BLaER1 (cell line): Measurements from ENCODE around the gene SRF.
"Not testable (repeated sequence)": the region's sequence is repeated elsewhere in the genome, so short reads cannot be mapped to it uniquely, and the experiment has no call there.

Experiments used
- H3K27ac ChIP-seq: shearing (Covaris generic); formaldehyde crosslinking; 2 replicates; pipeline ENCODE4 v1.8.1; 2022
- H3K27me3 ChIP-seq: shearing (Covaris generic); formaldehyde crosslinking; 2 replicates; pipeline ENCODE4 v1.8.1; 2022
- H3K36me3 ChIP-seq: shearing (Covaris generic); formaldehyde crosslinking; 2 replicates; pipeline ENCODE4 v1.8.1; 2022
- H3K4me1 ChIP-seq: shearing (Covaris generic); formaldehyde crosslinking; 2 replicates; pipeline ENCODE4 v1.8.1; 2022
- H3K4me2 ChIP-seq: shearing (Covaris generic); formaldehyde crosslinking; 2 replicates; pipeline ENCODE4 v1.8.1; 2022
- H3K4me3 ChIP-seq: shearing (Covaris generic); formaldehyde crosslinking; 2 replicates; pipeline ENCODE4 v1.8.1; 2022
- H3K9ac ChIP-seq: shearing (Covaris generic); formaldehyde crosslinking; 2 replicates; pipeline ENCODE4 v1.8.1; 2022
- H3K9me3 ChIP-seq: shearing (Covaris generic); formaldehyde crosslinking; 2 replicates; pipeline ENCODE4 v1.8.1; 2022
- H4K20me1 ChIP-seq: shearing (Covaris generic); formaldehyde crosslinking; 2 replicates; pipeline ENCODE4 v1.8.1; 2022
- Cebpa-rat ChIP-seq: shearing (Covaris generic); IDR thresholded peaks from 2 replicates; pipeline ENCODE4 v1.8.1; 2022

Gene SRF

DNA sequence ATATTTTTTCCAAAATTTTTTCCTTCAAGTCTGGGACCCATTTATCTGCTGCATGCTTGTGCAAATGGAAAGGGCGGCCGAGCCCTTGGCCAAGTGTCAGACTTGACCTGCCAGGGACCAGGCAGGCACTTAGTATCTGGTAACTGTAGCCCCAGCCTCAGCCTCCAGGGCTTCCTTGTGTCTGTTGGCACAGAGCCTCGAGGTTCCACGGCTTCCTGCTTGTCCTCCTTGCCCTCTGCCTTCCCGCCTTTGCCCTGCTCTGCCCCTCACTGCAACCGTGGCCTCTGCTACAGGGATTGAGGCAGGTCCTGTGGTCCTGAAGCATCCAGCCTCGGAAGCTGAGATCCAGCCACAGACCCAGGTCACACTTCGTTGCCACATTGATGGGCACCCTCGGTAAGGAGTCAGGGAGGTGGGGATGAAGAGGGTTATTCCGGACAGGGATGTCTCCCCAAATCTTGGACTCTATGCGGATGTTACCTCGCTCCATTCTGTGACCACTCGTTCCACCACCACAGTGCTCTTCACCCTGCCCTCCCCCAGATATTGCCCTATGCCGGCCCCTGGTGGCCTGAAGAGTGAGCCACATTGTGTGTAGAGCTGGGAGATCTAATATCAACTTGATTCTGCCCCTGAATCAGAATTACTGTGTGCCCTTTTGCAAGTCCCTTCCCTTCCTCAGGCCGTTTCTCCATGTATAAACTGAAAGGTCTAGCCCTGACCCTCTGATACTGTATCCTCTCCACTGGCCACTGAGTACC, 41.5 kb upstream of the SRF start:
- Histone ChIP-seq H3K4me2 (no peak overlapping the region), H3K27ac (0 out of 2 replicates have a peak overlapping the region, but pooled peaks have one; percentile 1), H3K4me1 (peaks cover 13% of the 10 kb centered on the region), H3K9me3 (no peaks in the 10 kb centered on the region), H3K27me3 (no peaks in the 10 kb centered on the region), H4K20me1 (peaks cover 57% of the 10 kb centered on the region), H3K36me3 (peaks cover 61% of the 10 kb centered on the region), H3K9ac (no peak overlapping the region; the same call in 1 of the 2 replicates), H3K4me3 (no peak overlapping the region)
- TF ChIP-seq Cebpa-rat = no peak

DNA sequence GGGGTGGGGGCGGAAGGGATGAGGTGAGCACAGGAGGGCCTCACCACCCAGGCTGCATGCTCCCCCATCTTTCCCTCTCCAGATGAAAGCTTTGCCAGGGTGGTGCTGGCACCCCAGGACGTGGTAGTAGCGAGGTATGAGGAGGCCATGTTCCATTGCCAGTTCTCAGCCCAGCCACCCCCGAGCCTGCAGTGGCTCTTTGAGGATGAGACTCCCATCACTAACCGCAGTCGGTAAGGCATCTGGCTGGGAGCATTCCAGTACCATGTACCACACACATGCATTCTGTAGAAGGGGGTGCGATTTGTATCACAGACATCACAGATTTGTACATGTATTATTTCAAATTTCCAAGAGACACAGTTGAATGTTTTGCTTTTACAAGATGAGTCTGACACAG, 40.6 kb upstream of the SRF start:
- Histone ChIP-seq H3K27me3 (no peaks in the 10 kb centered on the region), H3K27ac (no peak overlapping the region)

DNA sequence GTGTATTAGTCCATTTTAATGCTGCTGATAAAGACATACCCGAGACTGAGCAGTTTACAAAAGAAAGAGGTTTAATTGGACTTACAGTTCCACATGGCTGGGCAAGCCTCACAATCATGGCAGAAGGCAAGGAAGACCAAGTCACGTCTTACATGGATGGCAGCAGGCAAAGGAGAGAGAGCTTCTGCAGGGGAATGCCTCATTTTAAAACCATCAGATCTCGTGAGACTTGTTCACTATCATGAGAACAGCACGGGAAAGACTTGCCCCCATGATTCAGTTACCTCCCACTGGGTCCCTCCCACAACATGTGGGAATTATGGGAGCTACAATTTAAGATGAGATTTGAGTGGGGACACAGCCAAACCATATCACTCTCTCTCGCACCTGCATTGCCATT, 39.7 kb upstream of the SRF start:
- H3K27me3 ChIP-seq, H3K9ac ChIP-seq, H3K4me3 ChIP-seq, H3K27ac ChIP-seq, H3K9me3 ChIP-seq, H3K4me2 ChIP-seq, H3K4me1 ChIP-seq: not testable (repeated sequence)
- Histone ChIP-seq H3K36me3 (peaks cover 74% of the 10 kb centered on the region), H4K20me1 (peaks cover 40% of the 10 kb centered on the region)

More for the DNA sequence above, 40.6 kb upstream of the SRF start:
- H3K4me3 ChIP-seq = no peak overlapping the region
- TF ChIP-seq Cebpa-rat = no peak
- H3K9ac ChIP-seq = no peak overlapping the region
- no peaks in the 10 kb centered on the region for H3K9me3 ChIP-seq
- peaks cover 5% of the 10 kb centered on the region; the same call in 1 of the 2 replicates for H3K4me1 ChIP-seq
- peaks cover 49% of the 10 kb centered on the region for H4K20me1 ChIP-seq
- H3K36me3 ChIP-seq = peaks cover 69% of the 10 kb centered on the region
- no peak overlapping the region for H3K4me2 ChIP-seq

DNA sequence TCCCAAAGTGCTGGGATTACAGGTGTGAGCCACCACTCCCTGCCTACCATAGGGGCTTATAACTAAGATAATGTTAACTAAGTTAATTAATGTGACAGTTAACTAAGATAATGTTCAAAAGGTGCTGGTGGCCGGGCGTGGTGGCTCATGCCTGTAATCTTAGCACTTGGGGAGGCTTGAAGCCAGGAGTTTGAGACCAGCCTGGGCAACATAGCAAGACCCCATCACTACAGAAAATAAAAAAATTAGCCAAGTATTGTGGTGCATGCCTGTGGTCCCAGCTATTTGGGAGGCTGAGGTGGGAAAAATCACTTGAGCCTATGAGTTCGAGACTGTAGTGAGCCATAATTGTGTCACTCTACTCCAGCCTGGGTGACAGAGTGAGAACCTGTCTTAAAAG, 32.8 kb upstream of the SRF start:
- H3K4me3 ChIP-seq = no peak overlapping the region
- no peak overlapping the region for H3K4me2 ChIP-seq
- no peak overlapping the region for H3K27ac ChIP-seq
- H3K36me3 ChIP-seq = peaks cover 68% of the 10 kb centered on the region
- peaks cover 17% of the 10 kb centered on the region for H3K4me1 ChIP-seq
- no peak for TF ChIP-seq Cebpa-rat
- H3K9ac ChIP-seq = no peak overlapping the region
- no peaks in the 10 kb centered on the region for H3K9me3 ChIP-seq
- no peaks in the 10 kb centered on the region for H4K20me1 ChIP-seq
- no peaks in the 10 kb centered on the region for H3K27me3 ChIP-seq

DNA sequence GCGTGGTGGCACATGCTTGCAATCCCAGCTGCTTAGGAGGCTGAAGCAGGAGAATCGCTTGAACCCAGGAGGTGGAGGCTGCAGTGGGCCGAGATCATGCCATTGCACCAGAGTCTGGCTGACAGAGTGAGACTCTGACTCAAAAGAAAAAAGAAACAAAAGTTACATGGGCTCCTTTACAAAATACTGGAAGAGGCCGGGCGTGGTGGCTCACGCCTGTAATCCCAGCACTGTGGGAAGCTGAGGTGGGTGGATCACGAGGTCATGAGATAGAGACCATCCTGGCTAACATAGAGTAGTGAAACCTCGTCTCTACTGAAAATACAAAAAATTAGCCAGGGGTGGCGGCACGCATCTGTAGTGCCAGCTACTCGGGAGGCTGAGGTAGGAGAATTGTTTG, 31.1 kb upstream of the SRF start:
- Histone ChIP-seq H3K4me1 (peaks cover 24% of the 10 kb centered on the region), H3K36me3 (peaks cover 65% of the 10 kb centered on the region)
- not testable (repeated sequence) for H4K20me1 ChIP-seq, H3K4me3 ChIP-seq, H3K27me3 ChIP-seq, H3K4me2 ChIP-seq, H3K9me3 ChIP-seq, H3K27ac ChIP-seq, H3K9ac ChIP-seq

DNA sequence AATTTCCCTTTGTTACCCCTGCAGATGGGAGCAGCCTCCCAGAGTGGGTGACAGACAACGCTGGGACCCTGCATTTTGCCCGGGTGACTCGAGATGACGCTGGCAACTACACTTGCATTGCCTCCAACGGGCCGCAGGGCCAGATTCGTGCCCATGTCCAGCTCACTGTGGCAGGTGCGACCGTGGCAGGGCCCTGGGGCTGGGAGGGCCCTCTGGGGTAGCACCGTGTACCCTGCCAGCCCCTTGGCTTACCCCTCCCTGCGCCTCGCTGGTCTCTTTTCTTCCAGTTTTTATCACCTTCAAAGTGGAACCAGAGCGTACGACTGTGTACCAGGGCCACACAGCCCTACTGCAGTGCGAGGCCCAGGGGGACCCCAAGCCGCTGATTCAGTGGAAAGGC, 29.4 kb upstream of the SRF start:
- H3K27ac ChIP-seq = peak overlapping the region; percentile 55
- no peaks in the 10 kb centered on the region for H3K9me3 ChIP-seq
- H4K20me1 ChIP-seq = no peaks in the 10 kb centered on the region
- no peak for TF ChIP-seq Cebpa-rat
- H3K4me1 ChIP-seq = peaks cover 24% of the 10 kb centered on the region
- peaks cover 70% of the 10 kb centered on the region for H3K36me3 ChIP-seq
- H3K9ac ChIP-seq = peak overlapping the region; percentile 7; the same call in 1 of the 2 replicates
- no peaks in the 10 kb centered on the region for H3K27me3 ChIP-seq
- H3K4me3 ChIP-seq = no peak overlapping the region
- peak overlapping the region; percentile 53 for H3K4me2 ChIP-seq

DNA sequence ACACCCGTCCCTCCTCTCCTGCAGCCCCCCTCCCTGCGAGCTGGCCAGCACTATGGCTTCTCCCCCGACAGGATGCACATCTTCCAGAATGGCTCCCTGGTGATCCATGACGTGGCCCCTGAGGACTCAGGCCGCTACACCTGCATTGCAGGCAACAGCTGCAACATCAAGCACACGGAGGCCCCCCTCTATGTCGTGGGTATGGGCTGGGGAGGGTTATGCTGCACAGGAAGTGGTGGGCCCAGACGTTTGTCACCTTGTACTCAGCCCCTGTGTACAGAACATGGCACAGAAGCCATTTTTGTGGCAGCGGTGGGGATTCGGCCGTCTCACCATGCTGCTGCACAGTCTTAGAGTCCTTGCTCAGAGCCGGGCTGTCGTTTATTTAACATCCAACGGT, 29.0 kb upstream of the SRF start:
- peak overlapping the region; percentile 53 for H3K4me2 ChIP-seq
- H3K9ac ChIP-seq = peak overlapping the region; percentile 7; the same call in 1 of the 2 replicates
- no peaks in the 10 kb centered on the region for H4K20me1 ChIP-seq
- no peak overlapping the region for H3K4me3 ChIP-seq
- H3K4me1 ChIP-seq = peaks cover 27% of the 10 kb centered on the region
- H3K27ac ChIP-seq = peak overlapping the region; percentile 55
- H3K27me3 ChIP-seq = no peaks in the 10 kb centered on the region
- peaks cover 73% of the 10 kb centered on the region for H3K36me3 ChIP-seq
- no peak for TF ChIP-seq Cebpa-rat
- H3K9me3 ChIP-seq = no peaks in the 10 kb centered on the region

DNA sequence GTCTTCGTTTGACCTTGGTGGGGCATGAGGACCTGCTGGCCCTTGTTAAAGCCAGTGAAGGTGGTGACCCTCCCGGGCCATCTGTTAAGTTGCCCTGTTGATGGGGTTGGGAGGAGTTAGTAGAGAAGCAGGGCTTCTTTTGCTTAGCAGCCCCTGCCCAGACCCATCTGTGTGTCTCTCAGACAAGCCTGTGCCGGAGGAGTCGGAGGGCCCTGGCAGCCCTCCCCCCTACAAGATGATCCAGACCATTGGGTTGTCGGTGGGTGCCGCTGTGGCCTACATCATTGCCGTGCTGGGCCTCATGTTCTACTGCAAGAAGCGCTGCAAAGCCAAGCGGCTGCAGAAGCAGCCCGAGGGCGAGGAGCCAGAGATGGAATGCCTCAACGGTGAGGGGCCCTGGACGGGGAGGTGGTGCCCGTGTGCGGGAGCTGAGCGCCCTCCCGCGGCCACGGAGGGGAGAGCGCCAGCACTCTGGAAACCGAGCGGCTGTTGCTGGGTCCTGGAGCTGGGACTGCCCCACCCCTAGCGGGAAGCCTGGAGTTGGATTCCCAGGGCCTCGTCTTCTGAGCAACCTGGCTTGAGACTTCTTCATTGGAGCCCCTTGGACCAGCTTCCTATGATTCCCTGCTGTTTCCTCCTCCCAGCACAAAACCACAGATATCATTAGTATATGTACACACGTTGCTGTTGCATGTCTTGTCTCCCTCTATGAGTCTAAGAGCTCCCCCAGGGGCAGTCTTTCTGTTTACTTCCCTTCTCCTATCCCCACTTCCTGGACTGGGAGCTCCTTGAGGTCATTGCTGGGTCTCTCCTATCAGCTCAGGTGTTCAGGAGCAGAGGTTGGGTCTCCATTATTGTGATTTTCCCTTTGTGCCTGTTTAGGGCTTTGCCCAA, 27.6 kb upstream of the SRF start:
- Histone ChIP-seq H3K9me3 (no peaks in the 10 kb centered on the region), H3K36me3 (peaks cover 78% of the 10 kb centered on the region), H4K20me1 (no peaks in the 10 kb centered on the region), H3K4me3 (no peak overlapping the region), H3K4me2 (peak overlapping the region; percentile 36), H3K9ac (0 out of 2 replicates have a peak overlapping the region, but pooled peaks have one; percentile 7), H3K27ac (peak overlapping the region; percentile 14; the same call in 1 of the 2 replicates), H3K4me1 (peaks cover 29% of the 10 kb centered on the region), H3K27me3 (no peaks in the 10 kb centered on the region)
- TF ChIP-seq Cebpa-rat = no peak

DNA sequence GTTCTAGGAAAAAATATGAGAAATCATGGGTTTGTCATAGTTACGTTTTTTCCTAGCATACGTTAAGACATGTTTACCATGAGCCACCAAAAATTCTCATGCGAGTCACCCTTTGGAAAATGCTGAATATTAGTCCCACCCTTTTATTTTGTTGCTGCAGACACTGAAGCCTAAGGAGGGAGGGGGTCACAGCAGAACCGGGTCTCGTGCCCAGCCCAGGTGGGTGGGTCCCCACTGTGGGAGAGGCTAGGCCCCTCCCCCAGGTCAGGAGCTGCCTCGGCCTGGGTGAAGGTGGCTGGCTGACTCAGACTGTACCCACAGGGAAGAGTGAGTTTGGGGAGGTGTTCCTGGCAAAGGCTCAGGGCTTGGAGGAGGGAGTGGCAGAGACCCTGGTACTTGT, 26.2 kb upstream of the SRF start:
- no peak overlapping the region for H3K27ac ChIP-seq
- H3K9ac ChIP-seq = no peak overlapping the region
- H3K36me3 ChIP-seq = peaks cover 65% of the 10 kb centered on the region
- H3K4me2 ChIP-seq = no peak overlapping the region
- no peaks in the 10 kb centered on the region for H3K9me3 ChIP-seq
- H3K27me3 ChIP-seq = no peaks in the 10 kb centered on the region
- TF ChIP-seq Cebpa-rat = no peak
- H4K20me1 ChIP-seq = no peaks in the 10 kb centered on the region
- peaks cover 34% of the 10 kb centered on the region for H3K4me1 ChIP-seq
- no peak overlapping the region for H3K4me3 ChIP-seq

DNA sequence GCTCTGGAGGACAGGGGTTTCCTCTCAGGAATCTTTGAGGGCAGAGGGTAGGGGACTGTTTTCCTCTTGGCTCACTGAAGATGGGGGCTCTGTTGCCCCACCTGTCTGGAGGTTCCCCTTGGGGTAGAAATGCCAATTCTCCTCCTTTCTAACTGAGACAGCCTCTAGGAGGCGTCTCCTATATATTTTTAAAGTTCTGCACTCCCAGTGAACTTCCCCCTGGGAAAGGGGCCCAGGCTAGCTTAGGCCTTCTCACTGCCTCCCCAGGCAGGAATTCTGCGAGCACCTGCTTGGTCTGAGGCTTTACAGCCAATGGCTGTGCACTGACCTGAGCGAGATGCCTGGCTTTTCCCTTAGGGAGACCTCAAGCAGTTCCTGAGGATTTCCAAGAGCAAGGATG, 24.8 kb upstream of the SRF start:
- no peak overlapping the region for H3K27ac ChIP-seq
- no peaks in the 10 kb centered on the region for H4K20me1 ChIP-seq
- no peaks in the 10 kb centered on the region for H3K27me3 ChIP-seq
- H3K9ac ChIP-seq = no peak overlapping the region
- TF ChIP-seq Cebpa-rat = no peak
- H3K4me2 ChIP-seq = no peak overlapping the region
- peaks cover 71% of the 10 kb centered on the region for H3K36me3 ChIP-seq
- peaks cover 39% of the 10 kb centered on the region for H3K4me1 ChIP-seq
- H3K4me3 ChIP-seq = no peak overlapping the region
- H3K9me3 ChIP-seq = no peaks in the 10 kb centered on the region
